Mononuclear cell (primary cell): ENCODE measurements around the gene ACR. TPM values are rescaled to one million over a fixed set of nuclear protein-coding genes. Genes with fewer than 3 reads are reported as not detected.

Experiments
- H3K27me3 ChIP-seq: 2 replicates; pipeline ENCODE4 v1.6.0; 2011; ENCODE audit warnings: low read length, control low read depth; ENCODE audit not compliant: insufficient read depth
- H3K4me1 ChIP-seq: 2 replicates; pipeline ENCODE4 v1.5.1; 2011; ENCODE audit warnings: mild to moderate bottlenecking, low read length, control low read depth; ENCODE audit not compliant: insufficient read depth
- H3K4me3 ChIP-seq: 2 replicates; pipeline ENCODE4 v1.5.1; 2011; ENCODE audit warnings: mild to moderate bottlenecking, low read length, moderate library complexity
- H3K9me3 ChIP-seq: 2 replicates; pipeline ENCODE4 v1.5.1; 2011; ENCODE audit warnings: low read depth, mild to moderate bottlenecking, control low read depth, low read length
- total RNA-seq: library from RNA; depleted of rRNA; stranded (reverse); fragments of >200 nt; gene quantifications from one replicate; pipeline ENCODE4 v1.2.3, GENCODE V29; 2012

The ACR gene
- total RNA-seq, result not detected

DNA sequence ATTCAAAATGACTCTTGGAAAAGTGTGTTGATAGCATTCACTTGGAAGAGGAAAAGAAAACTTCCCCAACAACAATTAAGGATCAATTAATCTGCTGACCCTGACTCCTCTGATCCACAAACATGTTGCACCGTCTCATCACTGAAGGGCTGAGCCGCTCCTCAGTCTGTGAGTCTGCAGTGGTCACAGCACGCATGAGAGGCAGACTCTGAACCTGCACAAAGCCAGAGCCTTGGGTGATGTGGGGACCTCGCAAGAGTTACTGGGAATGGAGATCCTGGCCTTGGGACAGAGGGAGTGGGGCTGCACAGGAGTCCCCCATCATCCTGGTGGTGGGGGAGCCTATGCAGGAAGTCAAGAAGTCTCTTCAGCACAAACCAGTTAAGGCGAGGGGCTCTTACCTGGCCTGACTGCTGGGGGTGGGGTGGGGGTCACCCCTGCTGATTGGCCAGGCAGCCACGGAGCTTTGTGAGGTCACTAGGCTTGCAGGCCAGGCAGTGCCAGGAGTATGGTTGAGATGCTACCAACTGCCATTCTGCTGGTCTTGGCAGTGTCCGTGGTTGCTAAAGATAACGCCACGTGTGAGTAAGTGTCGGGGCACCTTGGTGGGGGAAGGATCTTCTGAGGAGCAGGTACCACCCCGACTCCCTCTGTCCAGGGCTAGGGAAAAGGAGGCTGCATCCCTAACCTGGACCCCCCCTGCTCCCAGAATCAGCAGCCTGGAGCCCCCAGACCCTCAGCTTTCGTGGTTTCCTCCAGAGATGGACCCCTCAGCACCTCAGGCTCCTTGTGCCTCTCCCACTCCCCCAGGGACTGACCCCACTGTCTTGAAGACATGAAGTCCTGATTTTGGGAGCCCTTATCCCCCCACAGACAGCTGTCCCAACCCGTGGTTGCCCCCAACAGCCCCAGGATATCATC lies at the start of gene ACR:
ACR (plus strand) TSS at position 477 of the 921 bp plus-strand sequence; CDS start at position 509, 32 bp downstream.
- H3K9me3 ChIP-seq, result no peaks in the 10 kb centered on the region
- H3K27me3 ChIP-seq, result no peaks in the 10 kb centered on the region
- no peaks in the 10 kb centered on the region for H3K4me1 ChIP-seq
- H3K4me3 ChIP-seq, result no peak within 1 kb of the TSS

- H3K4me1 ChIP-seq, result peaks cover 5% of the 10 kb centered on the region
- H3K9me3 ChIP-seq, result no peaks in the 10 kb centered on the region
- H3K4me3 ChIP-seq, result no peak overlapping the region
- H3K27me3 ChIP-seq, result no peaks in the 10 kb centered on the region
Measured at GRCh38 chr22:50688448-50688847, 49.6 kb upstream of the ACR start.

GRCh38 chr22:50691521-50691920 lies 46.5 kb upstream of the ACR start:
- Histone ChIP-seq H3K27me3 (no peaks in the 10 kb centered on the region), H3K4me1 (peaks cover 5% of the 10 kb centered on the region), H3K9me3 (no peaks in the 10 kb centered on the region), H3K4me3 (no peak overlapping the region)

DNA sequence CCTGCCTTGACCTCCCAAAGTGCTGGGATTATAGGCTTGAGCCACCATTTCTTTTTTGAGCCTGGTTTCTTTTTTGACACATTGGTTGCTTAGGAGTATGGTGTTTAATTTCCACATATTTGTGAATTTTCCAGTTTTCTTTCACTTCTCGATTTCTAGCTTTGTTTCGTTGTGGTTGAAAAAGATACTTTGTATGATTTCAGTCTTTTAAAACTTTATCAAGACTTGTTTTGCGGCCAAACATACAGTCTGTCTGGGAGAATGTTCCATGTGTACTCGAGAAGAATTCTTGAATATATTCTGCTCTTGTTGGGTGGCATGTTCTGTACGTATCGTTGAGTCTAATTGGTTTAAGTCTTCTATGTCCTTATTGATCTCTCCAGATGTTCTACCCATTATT lies 44.5 kb upstream of the ACR start:
- no peaks in the 10 kb centered on the region for H3K4me1 ChIP-seq
- no peaks in the 10 kb centered on the region for H3K9me3 ChIP-seq
- H3K4me3 ChIP-seq, result no peak overlapping the region
- H3K27me3 ChIP-seq, result no peaks in the 10 kb centered on the region

GRCh38 chr22:50694099-50694605 lies 43.9 kb upstream of the ACR start:
- no peaks in the 10 kb centered on the region for H3K4me1 ChIP-seq
- no peaks in the 10 kb centered on the region for H3K27me3 ChIP-seq
- no peak overlapping the region for H3K4me3 ChIP-seq

DNA sequence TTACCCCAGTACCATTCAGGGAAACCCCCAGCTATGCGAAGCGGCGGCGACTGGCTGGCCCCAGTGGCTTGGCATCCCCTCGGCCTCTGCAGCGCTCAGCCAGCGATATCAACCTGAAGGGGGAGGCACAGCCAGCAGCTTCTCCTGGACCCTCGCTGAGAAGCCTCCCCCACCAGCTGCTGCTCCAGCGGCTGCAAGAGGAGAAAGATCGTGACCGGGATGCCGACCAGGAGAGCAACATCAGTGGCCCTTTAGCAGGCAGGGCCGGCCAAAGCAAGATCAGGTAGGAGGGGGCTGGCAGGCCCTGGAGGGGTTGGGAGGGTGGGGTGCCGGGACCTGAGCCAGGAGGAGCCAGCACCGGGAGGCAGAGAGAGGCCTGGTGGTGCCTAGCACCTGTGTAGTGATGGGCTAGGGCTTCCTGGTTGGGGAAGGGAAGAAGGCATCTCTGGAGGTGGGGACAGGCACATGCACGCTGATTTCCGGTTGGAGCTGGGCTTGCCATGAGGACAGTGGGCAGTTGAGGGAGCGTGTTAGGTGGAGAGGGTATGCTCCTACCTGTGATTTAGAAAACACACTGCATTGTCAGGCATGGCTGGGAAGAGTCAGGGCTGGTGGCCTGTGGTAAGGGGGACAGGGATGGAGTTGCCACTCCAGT lies 43.1 kb upstream of the ACR start:
- Histone ChIP-seq H3K9me3 (no peaks in the 10 kb centered on the region), H3K4me3 (no peak overlapping the region), H3K4me1 (no peaks in the 10 kb centered on the region), H3K27me3 (no peaks in the 10 kb centered on the region)

More at GRCh38 chr22:50694099-50694605, 43.9 kb upstream of the ACR start:
- H3K9me3 ChIP-seq, result no peaks in the 10 kb centered on the region

- Histone ChIP-seq H3K9me3 (no peaks in the 10 kb centered on the region), H3K27me3 (no peaks in the 10 kb centered on the region), H3K4me3 (no peak overlapping the region), H3K4me1 (no peaks in the 10 kb centered on the region)
Measured at GRCh38 chr22:50695421-50696250, 42.4 kb upstream of the ACR start.

GRCh38 chr22:50696251-50696798 lies 41.7 kb upstream of the ACR start:
- H3K9me3 ChIP-seq, result no peaks in the 10 kb centered on the region
- H3K4me1 ChIP-seq, result no peaks in the 10 kb centered on the region
- no peaks in the 10 kb centered on the region for H3K27me3 ChIP-seq
- H3K4me3 ChIP-seq, result no peak overlapping the region

GRCh38 chr22:50696799-50697561 lies 41.0 kb upstream of the ACR start:
- H3K27me3 ChIP-seq, result no peaks in the 10 kb centered on the region
- no peaks in the 10 kb centered on the region for H3K9me3 ChIP-seq

DNA sequence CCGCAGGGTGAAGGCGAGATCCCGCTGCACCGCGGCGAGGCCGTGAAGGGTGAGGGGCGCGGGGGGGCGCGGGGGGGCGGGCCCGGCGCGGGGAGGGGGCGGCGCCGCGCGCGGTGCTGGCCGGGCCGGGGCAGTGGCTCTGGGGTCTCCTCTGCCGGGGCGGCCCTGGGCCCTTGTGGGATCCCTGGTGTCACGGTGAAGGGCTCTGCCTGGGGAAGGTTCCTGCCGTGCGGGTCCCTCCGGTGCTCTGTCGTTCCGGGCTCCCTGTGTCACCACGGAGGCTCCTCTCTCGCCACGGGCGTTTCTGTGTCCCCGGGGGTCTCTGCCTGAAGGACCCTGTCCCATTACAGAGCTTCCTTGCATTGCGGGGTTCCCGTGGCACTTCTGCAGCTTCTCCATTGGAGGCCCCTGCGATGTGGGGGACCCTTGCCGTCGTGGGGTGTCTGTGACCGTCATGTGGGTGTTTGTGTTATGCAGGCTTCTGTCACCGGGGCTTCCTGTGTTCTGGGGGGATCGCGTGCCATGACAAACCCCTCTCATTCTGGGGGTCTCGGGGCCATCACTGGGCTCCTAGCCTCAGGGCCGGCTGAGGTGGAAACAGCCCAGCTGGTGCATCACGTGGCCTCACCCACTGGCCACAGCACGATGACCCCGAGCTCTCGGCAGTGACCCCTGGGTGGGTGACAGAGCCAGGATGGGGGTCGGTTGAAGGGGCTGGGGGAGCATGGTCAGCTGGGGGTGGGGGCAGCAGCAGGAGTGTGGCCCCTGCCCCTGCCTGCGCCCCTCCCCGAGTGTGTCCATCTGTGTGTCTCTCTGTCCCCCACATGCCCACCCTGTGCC lies 40.1 kb upstream of the ACR start:
- Histone ChIP-seq H3K4me3 (no peak overlapping the region), H3K9me3 (no peaks in the 10 kb centered on the region), H3K4me1 (no peaks in the 10 kb centered on the region), H3K27me3 (no peaks in the 10 kb centered on the region)

More at GRCh38 chr22:50696799-50697561, 41.0 kb upstream of the ACR start:
- H3K4me1 ChIP-seq, result no peaks in the 10 kb centered on the region
- H3K4me3 ChIP-seq, result no peak overlapping the region

GRCh38 chr22:50698546-50698945 lies 39.5 kb upstream of the ACR start:
- H3K9me3 ChIP-seq, result no peaks in the 10 kb centered on the region
- H3K27me3 ChIP-seq, result no peaks in the 10 kb centered on the region
- H3K4me1 ChIP-seq, result no peaks in the 10 kb centered on the region
- H3K4me3 ChIP-seq, result no peak overlapping the region

- no peaks in the 10 kb centered on the region for H3K27me3 ChIP-seq
- H3K4me3 ChIP-seq, result no peak overlapping the region
- no peaks in the 10 kb centered on the region for H3K4me1 ChIP-seq
- H3K9me3 ChIP-seq, result no peaks in the 10 kb centered on the region
Measured at GRCh38 chr22:50699001-50699755, 38.8 kb upstream of the ACR start.
